SK-N-SH (cell line): ENCODE data around the gene PCLO. TPM values are rescaled to one million over a fixed set of nuclear protein-coding genes. Genes with fewer than 3 reads are reported as not detected.

Experiments
- CTCF ChIA-PET: fragments of 300-600, 350-600 bp; formaldehyde crosslinking; extraction: SDS; loops from one replicate; lab custom pipeline; 2021; lab: Yijun Ruan, JAX
- POLR2A ChIA-PET: fragments of 350-600 bp; sonication (Branson Sonifier 250); formaldehyde crosslinking; extraction: SDS; loops from one replicate; lab custom pipeline; 2020; ENCODE audit warnings: antibody characterized with exemption, inconsistent platforms; lab: Yijun Ruan, JAX
- DNase-seq: peaks from one replicate; pipeline ENCODE4 v3.0.0; 2012
- H2AFZ ChIP-seq: fragments of 200-600 bp; sonication (generic); 2 replicates; pipeline ENCODE4 v1.8.1; 2016; ENCODE audit warnings: antibody characterized with exemption, mild to moderate bottlenecking, low read depth
- H3F3A ChIP-seq: fragments of 200-600 bp; sonication (generic); replicated peaks from 2 replicates; pipeline ENCODE3; 2016; ENCODE audit warnings: antibody characterized with exemption, mild to moderate bottlenecking; ENCODE audit not compliant: insufficient read depth
- H3K27ac ChIP-seq, 2 experiments: fragments of 200-500 bp in 1 of 2; fragments of 200-600 bp in 1 of 2; sonication (Bioruptor generic) in 1 of 2; sonication (generic), shearing (Covaris generic) in 1 of 2; 2 replicates each; pipeline versions ENCODE4 v1.5.1 to v1.6.1; 2014 to 2016; ENCODE audit warnings: low read depth in 2 of 2, inconsistent platforms in 1 of 2, low read length in 1 of 2, mild to moderate bottlenecking in 1 of 2, mixed read lengths in 1 of 2
- H3K27me3 ChIP-seq: fragments of 200-600 bp; sonication (generic), shearing (Covaris generic); 2 replicates; pipeline ENCODE4 v1.6.1; 2016; ENCODE audit warnings: mixed run types; ENCODE audit not compliant: insufficient read depth
- H3K36me3 ChIP-seq, 2 experiments: fragments of 200-500 bp in 1 of 2; fragments of 200-600 bp in 1 of 2; sonication (Bioruptor generic) in 1 of 2; sonication (generic) in 1 of 2; replicated peaks in 1 of 2; 2 replicates each; pipeline versions ENCODE3 to v1.5.1; 2014 to 2016; ENCODE audit warnings: low read length in 1 of 2, mild to moderate bottlenecking in 1 of 2; ENCODE audit not compliant: insufficient read depth in 2 of 2, control insufficient read depth in 1 of 2
- H3K4me1 ChIP-seq, 2 experiments: fragments of 200-500 bp in 1 of 2; fragments of 200-600 bp in 1 of 2; sonication (Bioruptor generic) in 1 of 2; sonication (generic), shearing (Covaris generic) in 1 of 2; 2 replicates each; pipeline versions ENCODE4 v1.5.1 to v1.6.1; 2014 to 2016; ENCODE audit warnings: low read depth in 1 of 2, low read length in 1 of 2, mixed run types in 1 of 2; ENCODE audit not compliant: insufficient read depth in 2 of 2, control insufficient read depth in 1 of 2
- H3K4me2 ChIP-seq: fragments of 200-600 bp; sonication (generic), shearing (Covaris generic); 2 replicates; pipeline ENCODE4 v1.6.1; 2017; ENCODE audit warnings: mixed run types
- H3K4me3 ChIP-seq, 2 experiments: fragments of 200-500 bp in 1 of 2; fragments of 200-600 bp in 1 of 2; sonication (Bioruptor generic) in 1 of 2; sonication (generic), shearing (Covaris generic) in 1 of 2; 2 replicates each; pipeline versions ENCODE4 v1.5.1 to v1.8.1; 2014 to 2016; ENCODE audit warnings: low read depth in 2 of 2, inconsistent platforms in 1 of 2, low read length in 1 of 2, mild to moderate bottlenecking in 1 of 2, mixed read lengths in 1 of 2, moderate library complexity in 1 of 2
- H3K79me2 ChIP-seq: fragments of 200-600 bp; sonication (generic); 2 replicates; pipeline ENCODE4 v1.8.1; 2017; ENCODE audit warnings: mild to moderate bottlenecking; ENCODE audit not compliant: insufficient read depth
- H3K9ac ChIP-seq: fragments of 200-600 bp; sonication (generic); 2 replicates; pipeline ENCODE4 v1.6.1; 2017; ENCODE audit warnings: mixed run types
- H3K9me2 ChIP-seq: fragments of 200-600 bp; sonication (generic); 2 replicates; pipeline ENCODE4 v1.6.1; 2017; ENCODE audit warnings: mixed run types
- H3K9me3 ChIP-seq: fragments of 200-600 bp; sonication (generic); 2 replicates; pipeline ENCODE4 v1.6.1; 2017; ENCODE audit warnings: mixed run types, mild to moderate bottlenecking, moderate library complexity
- H4K20me1 ChIP-seq: fragments of 200-600 bp; sonication (generic); 2 replicates; pipeline ENCODE4 v1.6.1; 2017; ENCODE audit warnings: mild to moderate bottlenecking, mixed run types; ENCODE audit not compliant: insufficient read depth
- CHD2 ChIP-seq: fragments of 150-350 bp; IDR thresholded peaks from 2 replicates; pipeline ENCODE4 v1.6.1; 2018; ENCODE audit warnings: low read length; ENCODE audit not compliant: partially characterized antibody
- EP300 ChIP-seq, 2 experiments: IDR thresholded peaks; 2 replicates each; pipeline versions ENCODE4 v1.4.0 to v1.6.1; 2012; ENCODE audit warnings: borderline replicate concordance in 1 of 2, low read depth in 1 of 2, low read length in 1 of 2
- FOSL2 ChIP-seq: IDR thresholded peaks from 2 replicates; pipeline ENCODE4 v1.4.0; 2012; ENCODE audit warnings: low read depth, mild to moderate bottlenecking, moderate library complexity, borderline replicate concordance
- GATA2 ChIP-seq: sonication (generic); formaldehyde crosslinking; IDR thresholded peaks from 2 replicates; pipeline ENCODE4 v1.5.0; 2020; ENCODE audit warnings: mild to moderate bottlenecking, missing genetic modification reagents
- IRF3 ChIP-seq: fragments of 150-350 bp; IDR thresholded peaks from 2 replicates; pipeline ENCODE4 v1.6.1; 2016; ENCODE audit warnings: mild to moderate bottlenecking, low read depth, low read length
- JUND ChIP-seq: IDR thresholded peaks from 2 replicates; pipeline ENCODE4 v1.4.0; 2012
- MXI1 ChIP-seq: IDR thresholded peaks from 2 replicates; pipeline ENCODE4 v1.6.1; 2012; ENCODE audit warnings: mild to moderate bottlenecking, low read depth, low read length, improper control_type of control experiment
- NRF1 ChIP-seq: IDR thresholded peaks from 2 replicates; pipeline ENCODE4 v1.6.1; 2012; ENCODE audit warnings: low read depth, mild to moderate bottlenecking, low read length
- REST ChIP-seq: IDR thresholded peaks from 2 replicates; pipeline ENCODE4 v1.6.1; 2012; ENCODE audit warnings: mild to moderate bottlenecking, low read depth, low read length, moderate library complexity
- RFX5 ChIP-seq: IDR thresholded peaks from 2 replicates; pipeline ENCODE4 v1.6.1; 2012; ENCODE audit warnings: mild to moderate bottlenecking, improper control_type of control experiment, low read length
- SMC3 ChIP-seq: IDR thresholded peaks from 2 replicates; pipeline ENCODE4 v1.6.1; 2012; ENCODE audit warnings: low read depth, low read length, improper control_type of control experiment
- TAF1 ChIP-seq: IDR thresholded peaks from 2 replicates; pipeline ENCODE4 v1.6.1; 2012; ENCODE audit warnings: low read depth, mild to moderate bottlenecking, low read length, moderate library complexity, borderline replicate concordance
- WGBS: methylation state at CpG from one replicate; pipeline ENCODE4 v1.1.6; 2017; ENCODE audit warnings: low lambda C conversion rate; 5-methylcytosine and 5-hydroxymethylcytosine counted together
- polyA plus RNA-seq, 3 experiments: library from polyadenylated mRNA; depleted of rRNA; stranded (reverse); fragments of >200 nt; gene quantifications; 2 replicates each; pipeline ENCODE4 v1.2.3, GENCODE V29; 2012
- TF ChIP-seq, protein P1 (sequence below): IDR thresholded peaks from 2 replicates; pipeline ENCODE4 v1.4.0; 2012; ENCODE audit warnings: low read depth
- TF ChIP-seq, protein P2 (sequence below): IDR thresholded peaks from 2 replicates; pipeline ENCODE4 v1.4.0; 2012; ENCODE audit warnings: low read depth, borderline replicate concordance

PCLO gene
- polyA plus RNA-seq, 1 of the 3 experiments (the other 2 are of a cell fraction) = 0.51 TPM

- Histone ChIP-seq H3K27me3 (no peaks in the 10 kb centered on the region), H4K20me1 (no peaks in the 10 kb centered on the region), H3K36me3 (peaks cover 0 to 2% of the 10 kb centered on the region in 2 experiments), H3K4me2 (no peak overlapping the region)
- POLR2A ChIA-PET = no interaction called here
- CTCF ChIA-PET = interaction anchor here (0.9 kb wide), 1 partner anchor 119 kb away, joined by 3 read pairs; no protein-coding TSS in a partner anchor
- TF ChIP-seq TAF1 (no peak), JUND (no peak), SMC3 (no peak), MXI1 (no peak), IRF3 (no peak), NRF1 (no peak), FOSL2 (no peak)
- TF ChIP-seq, protein P1, sequence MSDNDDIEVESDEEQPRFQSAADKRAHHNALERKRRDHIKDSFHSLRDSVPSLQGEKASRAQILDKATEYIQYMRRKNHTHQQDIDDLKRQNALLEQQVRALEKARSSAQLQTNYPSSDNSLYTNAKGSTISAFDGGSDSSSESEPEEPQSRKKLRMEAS = no peak
- TF ChIP-seq, all 33 proteins: peak for 0
- Histone ChIP-seq H3K9ac (no peak overlapping the region), H3K4me3 (no peak overlapping the region), H3K9me3 (no peaks in the 10 kb centered on the region), H3K27ac (no peak overlapping the region), H2AFZ (no peak overlapping the region), H3K79me2 (no peaks in the 10 kb centered on the region), H3K4me1 (no peaks in the 10 kb centered on the region), H3F3A (no peaks in the 10 kb centered on the region), H3K9me2 (no peaks in the 10 kb centered on the region)
- WGBS = 76% methylated on average over 3 of the region's 3 CpGs
- no peak for DNase-seq
These were observed 201.4 kb downstream of the PCLO start for GRCh38 chr7:82961240-82961639.

GRCh38 chr7:82959528-82959927, 203.2 kb downstream of the PCLO start:
- POLR2A ChIA-PET = no interaction called here
- TF ChIP-seq SMC3 = no peak
- no peak overlapping the region for H3K4me3 ChIP-seq
- H3K27me3 ChIP-seq = no peaks in the 10 kb centered on the region
- no peaks in the 10 kb centered on the region for H3K4me1 ChIP-seq
- H3K4me2 ChIP-seq = no peak overlapping the region
- no peak overlapping the region for H3K9ac ChIP-seq
- DNase-seq = no peak
- H3K79me2 ChIP-seq = no peaks in the 10 kb centered on the region
- peaks cover 0 to 2% of the 10 kb centered on the region in 2 experiments for H3K36me3 ChIP-seq
- no peak overlapping the region for H3K27ac ChIP-seq
- WGBS = 54% methylated on average over 2 of the region's 2 CpGs
- no peaks in the 10 kb centered on the region for H3K9me2 ChIP-seq
- no peaks in the 10 kb centered on the region for H4K20me1 ChIP-seq
- H3F3A ChIP-seq = no peaks in the 10 kb centered on the region
- no peak overlapping the region for H2AFZ ChIP-seq
- CTCF ChIA-PET = no interaction called here
- H3K9me3 ChIP-seq = no peaks in the 10 kb centered on the region

- H3K4me1 ChIP-seq = no peaks in the 10 kb centered on the region
- no peak overlapping the region for H3K9ac ChIP-seq
- H3K9me2 ChIP-seq = no peaks in the 10 kb centered on the region
- WGBS = 35% methylated on average over 1 of the region's 1 CpG
- no peak overlapping the region for H3K27ac ChIP-seq
- TF ChIP-seq EP300 (IDR thresholded peaks at IDR 0.05; ENCODE audit: borderline replicate concordance in 1 of 2, low read depth in 1 of 2, low read length in 1 of 2) (no peak), RFX5 (no peak), GATA2 (CRISPR knock-in tag) (no peak), CHD2 (no peak), NRF1 (no peak), REST (no peak)
- TF ChIP-seq, protein P2, sequence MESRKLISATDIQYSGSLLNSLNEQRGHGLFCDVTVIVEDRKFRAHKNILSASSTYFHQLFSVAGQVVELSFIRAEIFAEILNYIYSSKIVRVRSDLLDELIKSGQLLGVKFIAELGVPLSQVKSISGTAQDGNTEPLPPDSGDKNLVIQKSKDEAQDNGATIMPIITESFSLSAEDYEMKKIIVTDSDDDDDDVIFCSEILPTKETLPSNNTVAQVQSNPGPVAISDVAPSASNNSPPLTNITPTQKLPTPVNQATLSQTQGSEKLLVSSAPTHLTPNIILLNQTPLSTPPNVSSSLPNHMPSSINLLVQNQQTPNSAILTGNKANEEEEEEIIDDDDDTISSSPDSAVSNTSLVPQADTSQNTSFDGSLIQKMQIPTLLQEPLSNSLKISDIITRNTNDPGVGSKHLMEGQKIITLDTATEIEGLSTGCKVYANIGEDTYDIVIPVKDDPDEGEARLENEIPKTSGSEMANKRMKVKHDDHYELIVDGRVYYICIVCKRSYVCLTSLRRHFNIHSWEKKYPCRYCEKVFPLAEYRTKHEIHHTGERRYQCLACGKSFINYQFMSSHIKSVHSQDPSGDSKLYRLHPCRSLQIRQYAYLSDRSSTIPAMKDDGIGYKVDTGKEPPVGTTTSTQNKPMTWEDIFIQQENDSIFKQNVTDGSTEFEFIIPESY = no peak
- TF ChIP-seq, protein P1 = no peak
- TF ChIP-seq, all 33 proteins: peak for 0
- Histone ChIP-seq H3K79me2 (no peaks in the 10 kb centered on the region), H3F3A (no peaks in the 10 kb centered on the region), H3K36me3 (no peaks in the 10 kb centered on the region), H3K4me2 (no peak overlapping the region), H2AFZ (no peak overlapping the region), H3K4me3 (no peak overlapping the region), H4K20me1 (no peaks in the 10 kb centered on the region), H3K9me3 (no peaks in the 10 kb centered on the region), H3K27me3 (no peaks in the 10 kb centered on the region)
- CTCF ChIA-PET = interaction anchor here (1.4 kb wide), 1 partner anchor 17 kb away, joined by 3 read pairs; no protein-coding TSS in a partner anchor
- POLR2A ChIA-PET = no interaction called here
- DNase-seq = no peak
These were observed 205.2 kb downstream of the PCLO start for GRCh38 chr7:82957521-82957920.
